Stimulated activated CD8-positive, alpha-beta memory T cell treated with anti-CD3 and anti-CD28 coated beads, Interleukin-4, amount 100 ng/mL, for 4 hours (primary cell): ENCODE data around the gene SLCO4C1.
"Not testable (repeated sequence)": the region's sequence is repeated elsewhere in the genome, so short reads cannot be mapped to it uniquely, and the experiment has no call there.

Source experiments
- DNase-seq, 2 donors: peaks; one replicate each; pipeline ENCODE4 v3.0.0-alpha.2; 2020; ENCODE audit warnings: low read depth in 2 of 2, low spot score in 1 of 2

SLCO4C1 gene

GRCh38 chr5:102296178-102296817 lies at the start of gene SLCO4C1:
Gene SLCO4C1 (minus strand): TSS chr5:102296284. CDS start chr5:102296262, 22 bp downstream.
- peak; percentile 22 to 67 for DNase-seq

GRCh38 chr5:102341681-102342288 lies 45.7 kb upstream of the SLCO4C1 start:
- no peak for DNase-seq

- DNase-seq = no peak
Measured at GRCh38 chr5:102324714-102325113, 28.6 kb upstream of the SLCO4C1 start.

- DNase-seq = not testable (repeated sequence)
Measured at GRCh38 chr5:102318801-102319200, 22.7 kb upstream of the SLCO4C1 start.

- DNase-seq = no peak
Measured at GRCh38 chr5:102314328-102314727, 18.2 kb upstream of the SLCO4C1 start.

- DNase-seq = no peak
Measured at GRCh38 chr5:102313912-102314311, 17.8 kb upstream of the SLCO4C1 start.

- DNase-seq = no peak
Measured at GRCh38 chr5:102312586-102313370, 16.7 kb upstream of the SLCO4C1 start.

- DNase-seq = no peak
Measured at GRCh38 chr5:102309586-102309985, 13.5 kb upstream of the SLCO4C1 start.

- DNase-seq = no peak
Measured at GRCh38 chr5:102307232-102307631, 11.1 kb upstream of the SLCO4C1 start.

- no peak for DNase-seq
Measured at GRCh38 chr5:102306121-102306520, 10.0 kb upstream of the SLCO4C1 start.

- DNase-seq = no peak
Measured at GRCh38 chr5:102295534-102296177, 428 bp downstream of the SLCO4C1 start.

- no peak for DNase-seq
Measured at GRCh38 chr5:102294886-102295395, 1.1 kb downstream of the SLCO4C1 start.

- DNase-seq = no peak
Measured at GRCh38 chr5:102290004-102290403, 6.1 kb downstream of the SLCO4C1 start.

GRCh38 chr5:102289251-102289899 lies 6.7 kb downstream of the SLCO4C1 start:
- DNase-seq = no peak

GRCh38 chr5:102288630-102289029 lies 7.5 kb downstream of the SLCO4C1 start:
- DNase-seq = no peak

GRCh38 chr5:102286476-102286875 lies 9.6 kb downstream of the SLCO4C1 start:
- DNase-seq = no peak

GRCh38 chr5:102283102-102283797 lies 12.8 kb downstream of the SLCO4C1 start:
- no peak for DNase-seq

- DNase-seq = no peak
Measured at GRCh38 chr5:102279711-102280110, 16.4 kb downstream of the SLCO4C1 start.

GRCh38 chr5:102278231-102278630 lies 17.9 kb downstream of the SLCO4C1 start:
- DNase-seq = no peak

- no peak for DNase-seq
Measured at GRCh38 chr5:102277144-102277543, 18.9 kb downstream of the SLCO4C1 start.
